Tibial nerve (tissue), 3 donors: ENCODE measurements around the gene AHNAK.

ENCODE experiments used
- CTCF ChIP-seq, 5 experiments: fragments of 200-600 bp in 3 of 5; fragments of 450-650 bp in 2 of 5; sonication (generic) in 3 of 5; IDR thresholded peaks; one replicate each; pipeline ENCODE4 v1.5.1; 2016 to 2019; ENCODE audit warnings: antibody characterized with exemption in 5 of 5, mild to moderate bottlenecking in 3 of 5, moderate library complexity in 2 of 5
- POLR2A ChIP-seq, 2 donors: fragments of 450-650 bp; IDR thresholded peaks; one replicate each; pipeline ENCODE4 v1.6.1; 2017; ENCODE audit warnings: antibody characterized with exemption in 2 of 2, mild to moderate bottlenecking in 2 of 2, moderate library complexity in 2 of 2

- no peak for TF ChIP-seq CTCF (IDR thresholded peaks at IDR 0.05)
- TF ChIP-seq POLR2A (IDR thresholded peaks at IDR 0.05), result no peak
Measured at GRCh38 chr11:62498031-62498430, 48.6 kb downstream of the AHNAK start.
